Prostate gland (tissue), 2 donors: Measurements from ENCODE around the gene FOXK2.

Experiments
- CTCF ChIP-seq, 4 experiments: fragments of 200-600 bp in 2 of 4; fragments of 450-650 bp in 2 of 4; sonication (generic) in 2 of 4; IDR thresholded peaks; 1 replicate in 3 of 4; 2 replicates in 1 of 4; pipeline ENCODE4 v1.5.1; 2016 to 2019; ENCODE audit warnings: antibody characterized with exemption in 4 of 4, mild to moderate bottlenecking in 2 of 4, moderate library complexity in 2 of 4
- POLR2AphosphoS5 ChIP-seq: sonication (generic); formaldehyde crosslinking; IDR thresholded peaks from one replicate; pipeline ENCODE4 v1.6.1; 2017; ENCODE audit warnings: antibody characterized with exemption

DNA sequence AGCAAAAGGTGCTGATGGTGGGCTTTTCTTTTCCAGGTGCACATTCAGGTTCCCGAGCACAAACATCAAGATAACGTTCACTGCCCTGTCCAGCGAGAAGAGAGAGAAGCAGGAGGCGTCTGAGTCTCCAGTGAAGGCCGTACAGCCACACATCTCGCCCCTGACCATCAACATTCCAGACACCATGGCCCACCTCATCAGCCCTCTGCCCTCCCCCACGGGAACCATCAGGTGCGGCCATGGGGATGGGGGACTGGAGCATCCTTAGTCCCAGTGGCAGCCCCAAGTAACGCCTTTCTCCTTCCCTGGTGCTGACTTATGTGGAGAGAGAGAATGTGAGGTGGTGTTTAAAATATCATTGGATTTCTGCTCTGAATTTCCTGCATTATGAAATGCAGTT lies 43.8 kb downstream of the FOXK2 start:
- TF ChIP-seq POLR2AphosphoS5 (no peak), CTCF (IDR thresholded peaks at IDR 0.05) (no peak)
